Vagina (tissue), 2 donors: ENCODE results near the gene TRUB1. TPM values are rescaled to one million over a fixed set of nuclear protein-coding genes. Genes with fewer than 3 reads are reported as not detected.

Experiments used
- DNase-seq, 2 donors: peaks; one replicate each; pipeline ENCODE4 v3.0.0-alpha.2; 2017; ENCODE audit errors: extremely low spot score in 2 of 2
- H3K27ac ChIP-seq: fragments of 200-600 bp; sonication (generic); one replicate; pipeline ENCODE4 v1.5.1; 2019
- H3K27me3 ChIP-seq: fragments of 200-600 bp; sonication (generic); one replicate; pipeline ENCODE4 v1.5.1; 2019
- H3K36me3 ChIP-seq, 2 donors: fragments of 200-600 bp; sonication (generic); one replicate each; pipeline ENCODE4 v1.5.1; 2017 to 2019
- H3K4me1 ChIP-seq: fragments of 200-600 bp; sonication (generic); one replicate; pipeline ENCODE4 v1.5.1; 2019
- H3K4me3 ChIP-seq, 2 donors: fragments of 200-600 bp; sonication (generic); 1 replicate in 1 of 2; 2 replicates in 1 of 2; pipeline ENCODE4 v1.5.1; 2016 to 2019
- H3K9me3 ChIP-seq: fragments of 200-600 bp; sonication (generic); one replicate; pipeline ENCODE4 v1.5.1; 2019
- CTCF ChIP-seq, 3 experiments: fragments of 450-650 bp in 2 of 3; fragments of 200-600 bp in 1 of 3; sonication (generic) in 1 of 3; IDR thresholded peaks; one replicate each; pipeline ENCODE4 v1.5.1; 2017 to 2019; ENCODE audit warnings: antibody characterized with exemption in 3 of 3, mild to moderate bottlenecking in 2 of 3, moderate library complexity in 2 of 3
- POLR2A ChIP-seq, 2 donors: fragments of 450-650 bp; IDR thresholded peaks; one replicate each; pipeline ENCODE4 v1.6.1; 2017; ENCODE audit warnings: antibody characterized with exemption in 2 of 2, mild to moderate bottlenecking in 2 of 2, moderate library complexity in 2 of 2
- POLR2AphosphoS5 ChIP-seq, 2 donors: sonication (generic); formaldehyde crosslinking; IDR thresholded peaks; one replicate each; pipeline ENCODE4 v1.9.0; 2017; ENCODE audit warnings: antibody characterized with exemption in 2 of 2, mild to moderate bottlenecking in 2 of 2, low read depth in 1 of 2; ENCODE audit not compliant: insufficient read depth in 1 of 2
- intact Hi-C: fragments of 100-400 bp; cut with DNase I; formaldehyde crosslinking; loops from one replicate; pipeline ENCODE4 v1.15.1; 2023
- total RNA-seq: library from RNA; depleted of rRNA; stranded (reverse); fragments of >200 nt; gene quantifications from one replicate; pipeline ENCODE4 v1.2.3, GENCODE V29; 2016

Gene TRUB1
- total RNA-seq, 1 donor from 2014 or later = 30.2 TPM

GRCh38 chr10:114899982-114900381 lies 38.0 kb upstream of the TRUB1 start:
- DNase-seq = no peak
- TF ChIP-seq POLR2AphosphoS5 (IDR thresholded peaks at IDR 0.05; ENCODE audit: insufficient read depth in 1 of 2, low read depth in 1 of 2) (no peak), CTCF (IDR thresholded peaks at IDR 0.05) (no peak), POLR2A (IDR thresholded peaks at IDR 0.05) (no peak)
- intact Hi-C loops = no loop called here

GRCh38 chr10:114900658-114901057 lies 37.3 kb upstream of the TRUB1 start:
- no peaks in the 10 kb centered on the region for H3K36me3 ChIP-seq
- H3K4me1 ChIP-seq = no peaks in the 10 kb centered on the region
- DNase-seq = no peak
- TF ChIP-seq CTCF (IDR thresholded peaks at IDR 0.05) = no peak
- TF ChIP-seq POLR2AphosphoS5 (IDR thresholded peaks at IDR 0.05; ENCODE audit: insufficient read depth in 1 of 2, low read depth in 1 of 2) = no peak
- TF ChIP-seq POLR2A (IDR thresholded peaks at IDR 0.05) = no peak
- intact Hi-C loops = no loop called here
- H3K4me3 ChIP-seq = no peak overlapping the region
- H3K27me3 ChIP-seq = no peaks in the 10 kb centered on the region
- no peaks in the 10 kb centered on the region for H3K9me3 ChIP-seq
- no peak overlapping the region for H3K27ac ChIP-seq

More at GRCh38 chr10:114899982-114900381, 38.0 kb upstream of the TRUB1 start:
- no peaks in the 10 kb centered on the region for H3K4me1 ChIP-seq
- no peak overlapping the region for H3K4me3 ChIP-seq
- H3K27ac ChIP-seq = no peak overlapping the region
- H3K27me3 ChIP-seq = no peaks in the 10 kb centered on the region
- H3K9me3 ChIP-seq = no peaks in the 10 kb centered on the region
- H3K36me3 ChIP-seq = no peaks in the 10 kb centered on the region

- no peak for TF ChIP-seq POLR2A (IDR thresholded peaks at IDR 0.05)
- DNase-seq = no peak
- Histone ChIP-seq H3K4me1 (no peaks in the 10 kb centered on the region), H3K27me3 (no peaks in the 10 kb centered on the region), H3K27ac (no peak overlapping the region), H3K9me3 (no peaks in the 10 kb centered on the region), H3K36me3 (no peaks in the 10 kb centered on the region), H3K4me3 (no peak overlapping the region)
- intact Hi-C loops = no loop called here
Measured at GRCh38 chr10:114902151-114902550, 35.8 kb upstream of the TRUB1 start.

GRCh38 chr10:114905450-114905849 lies 32.5 kb upstream of the TRUB1 start:
- Histone ChIP-seq H3K36me3 (no peaks in the 10 kb centered on the region), H3K27me3 (no peaks in the 10 kb centered on the region), H3K27ac (no peak overlapping the region), H3K4me1 (no peaks in the 10 kb centered on the region), H3K9me3 (no peaks in the 10 kb centered on the region), H3K4me3 (no peak overlapping the region)
- TF ChIP-seq CTCF (IDR thresholded peaks at IDR 0.05) (no peak), POLR2A (IDR thresholded peaks at IDR 0.05) (no peak), POLR2AphosphoS5 (IDR thresholded peaks at IDR 0.05; ENCODE audit: insufficient read depth in 1 of 2, low read depth in 1 of 2) (no peak)
- DNase-seq = no peak
- intact Hi-C loops = no loop called here

GRCh38 chr10:114906981-114907380 lies 31.0 kb upstream of the TRUB1 start:
- intact Hi-C loops = no loop called here
- no peak overlapping the region for H3K27ac ChIP-seq
- H3K9me3 ChIP-seq = no peaks in the 10 kb centered on the region
- H3K27me3 ChIP-seq = no peaks in the 10 kb centered on the region
- no peak overlapping the region for H3K4me3 ChIP-seq
- no peak for TF ChIP-seq CTCF (IDR thresholded peaks at IDR 0.05)
- no peak for TF ChIP-seq POLR2A (IDR thresholded peaks at IDR 0.05)
- TF ChIP-seq POLR2AphosphoS5 (IDR thresholded peaks at IDR 0.05; ENCODE audit: insufficient read depth in 1 of 2, low read depth in 1 of 2) = no peak
- no peak for DNase-seq
- H3K36me3 ChIP-seq = no peaks in the 10 kb centered on the region
- H3K4me1 ChIP-seq = no peaks in the 10 kb centered on the region

- Histone ChIP-seq H3K27ac (no peak overlapping the region), H3K36me3 (no peaks in the 10 kb centered on the region)
Measured at GRCh38 chr10:114908896-114909295, 29.1 kb upstream of the TRUB1 start.

More at GRCh38 chr10:114908896-114909295, 29.1 kb upstream of the TRUB1 start:
- no peak overlapping the region for H3K4me3 ChIP-seq
- H3K4me1 ChIP-seq = no peaks in the 10 kb centered on the region
- H3K9me3 ChIP-seq = no peaks in the 10 kb centered on the region
- intact Hi-C loops = no loop called here
- TF ChIP-seq POLR2AphosphoS5 (IDR thresholded peaks at IDR 0.05; ENCODE audit: insufficient read depth in 1 of 2, low read depth in 1 of 2) = no peak
- no peak for TF ChIP-seq CTCF (IDR thresholded peaks at IDR 0.05)
- TF ChIP-seq POLR2A (IDR thresholded peaks at IDR 0.05) = no peak
- DNase-seq = no peak
- H3K27me3 ChIP-seq = no peaks in the 10 kb centered on the region
